SU-DHL-6 (cell line): ENCODE data around the gene PEX10.

ENCODE experiments used
- H2AFZ ChIP-seq: fragments of 200-600 bp; sonication (generic); 2 replicates; pipeline ENCODE4 v1.6.1; 2014; ENCODE audit warnings: low read depth, mild to moderate bottlenecking, moderate library complexity, mixed read lengths, antibody characterized with exemption, low read length; ENCODE audit not compliant: severe bottlenecking
- H3F3A ChIP-seq: fragments of 200-600 bp; shearing (Covaris generic); 2 replicates; pipeline ENCODE4 v1.6.0; 2016; ENCODE audit warnings: antibody characterized with exemption, mild to moderate bottlenecking; ENCODE audit not compliant: insufficient read depth
- H3K27ac ChIP-seq: fragments of 200-600 bp; sonication (generic); 2 replicates; pipeline ENCODE4 v1.5.1; 2016; ENCODE audit warnings: low read depth, mild to moderate bottlenecking, low read length, moderate library complexity, mixed read lengths
- H3K27me3 ChIP-seq: fragments of 200-600 bp; sonication (generic), shearing (Covaris generic); 2 replicates; pipeline ENCODE4 v1.6.0; 2014; ENCODE audit warnings: mild to moderate bottlenecking, low read length
- H3K36me3 ChIP-seq: fragments of 200-600 bp; sonication (generic); 2 replicates; pipeline ENCODE4 v1.6.1; 2014; ENCODE audit warnings: mild to moderate bottlenecking, low read length, mixed read lengths
- H3K4me2 ChIP-seq: fragments of 300-600, 200-600 bp; shearing (Covaris generic), sonication (generic); 2 replicates; pipeline ENCODE4 v1.6.0; 2014; ENCODE audit warnings: low read length, low read depth, mild to moderate bottlenecking; ENCODE audit not compliant: poor library complexity, severe bottlenecking
- H3K4me3 ChIP-seq: fragments of 200-600 bp; sonication (generic); 2 replicates; pipeline ENCODE4 v1.5.1; 2014; ENCODE audit warnings: antibody characterized with exemption, low read length, mild to moderate bottlenecking, mixed read lengths; ENCODE audit not compliant: insufficient read depth, poor library complexity, severe bottlenecking
- H3K79me2 ChIP-seq: fragments of 200-600 bp; sonication (generic); 2 replicates; pipeline ENCODE4 v1.6.1; 2014; ENCODE audit warnings: mild to moderate bottlenecking, low read length, moderate library complexity; ENCODE audit not compliant: insufficient read depth
- H3K9ac ChIP-seq: fragments of 200-600 bp; sonication (generic); 2 replicates; pipeline ENCODE4 v1.7.0; 2014; ENCODE audit warnings: mild to moderate bottlenecking, low read length
- H3K9me2 ChIP-seq: fragments of 200-600 bp; sonication (generic); replicated peaks from 2 replicates; pipeline ENCODE4 v1.6.1; 2014; ENCODE audit warnings: low read length; ENCODE audit not compliant: insufficient read depth
- H3K9me3 ChIP-seq: fragments of 200-600 bp; sonication (generic); 2 replicates; pipeline ENCODE4 v1.6.1; 2014; ENCODE audit warnings: low read length, mixed read lengths; ENCODE audit not compliant: insufficient read depth
- H4K20me1 ChIP-seq: fragments of 200-600 bp; sonication (generic); 2 replicates; pipeline ENCODE4 v1.6.1; 2014; ENCODE audit warnings: low read depth, mild to moderate bottlenecking, antibody characterized with exemption, low read length, moderate library complexity, mixed read lengths
- CTCF ChIP-seq: fragments of 200-600 bp; sonication (generic); IDR thresholded peaks from one replicate; pipeline ENCODE4 v1.5.1; 2017; ENCODE audit warnings: antibody characterized with exemption, mild to moderate bottlenecking, low read length, moderate library complexity; ENCODE audit not compliant: insufficient read depth, poor library complexity, severe bottlenecking
- EZH2phosphoT487 ChIP-seq: fragments of 200-600 bp; sonication (generic), shearing (Covaris generic); conservative IDR thresholded peaks from 2 replicates; pipeline ENCODE4 v1.6.1; 2018; ENCODE audit warnings: mild to moderate bottlenecking, antibody characterized with exemption, low read length, moderate library complexity, mixed read lengths

PEX10 gene

DNA sequence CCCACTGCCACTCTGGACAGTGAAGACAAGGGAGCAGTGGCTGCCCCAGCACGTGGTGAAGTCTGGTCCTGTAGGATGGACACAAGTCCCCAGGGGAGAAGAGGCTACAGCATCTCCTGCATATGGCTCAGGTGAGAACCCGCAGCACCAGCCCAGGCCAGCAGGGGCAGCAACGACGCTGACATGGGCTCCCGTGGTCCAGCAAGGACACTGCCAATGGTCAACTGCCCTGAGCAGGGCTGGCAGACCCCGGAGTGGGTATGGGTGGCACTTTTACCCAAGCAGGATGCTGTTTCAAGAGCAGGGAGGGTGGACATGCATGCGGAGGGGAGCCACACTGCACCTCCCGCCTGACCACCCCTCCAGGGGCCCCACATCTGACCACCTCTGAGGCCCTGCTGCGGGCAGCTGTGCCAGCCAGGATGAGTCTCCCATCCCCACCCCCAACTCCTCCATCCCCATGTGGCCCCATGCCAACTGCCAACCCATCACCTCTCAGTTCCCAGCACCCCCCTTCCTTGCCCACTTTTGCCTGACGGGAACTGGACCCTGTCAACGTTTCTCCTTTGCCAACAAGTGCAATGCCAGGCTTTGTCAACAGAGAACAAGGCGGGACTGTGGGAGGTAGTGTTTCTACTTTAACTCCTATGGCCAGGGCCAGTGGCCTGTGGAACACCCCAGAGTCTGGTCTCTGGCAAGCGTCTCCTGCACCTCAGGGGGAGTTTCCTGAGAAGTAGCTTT lies 29.6 kb downstream of the PEX10 start:
- Histone ChIP-seq H3K27ac (no peak overlapping the region), H3F3A (no peaks in the 10 kb centered on the region; the same call in 1 of the 2 replicates), H3K4me2 (no peak overlapping the region), H3K9me2 (no peaks in the 10 kb centered on the region), H3K36me3 (no peaks in the 10 kb centered on the region), H3K9me3 (no peaks in the 10 kb centered on the region), H3K9ac (no peak overlapping the region), H4K20me1 (no peaks in the 10 kb centered on the region), H3K79me2 (no peaks in the 10 kb centered on the region), H3K27me3 (no peaks in the 10 kb centered on the region), H3K4me3 (no peak overlapping the region), H2AFZ (no peak overlapping the region)
- no peak for TF ChIP-seq CTCF
- TF ChIP-seq EZH2phosphoT487: no peak

GRCh38 chr1:2381741-2382620 lies 30.4 kb downstream of the PEX10 start:
- H3K27me3 ChIP-seq: no peaks in the 10 kb centered on the region
- no peaks in the 10 kb centered on the region for H4K20me1 ChIP-seq
- H3K36me3 ChIP-seq: no peaks in the 10 kb centered on the region
- no peaks in the 10 kb centered on the region for H3F3A ChIP-seq
- peak; percentile 91 for TF ChIP-seq CTCF
- TF ChIP-seq EZH2phosphoT487: no peak
- H3K9ac ChIP-seq: no peak overlapping the region
- no peak overlapping the region for H2AFZ ChIP-seq
- H3K9me2 ChIP-seq: no peaks in the 10 kb centered on the region
- no peaks in the 10 kb centered on the region for H3K9me3 ChIP-seq
- no peak overlapping the region for H3K4me2 ChIP-seq
- H3K79me2 ChIP-seq: no peaks in the 10 kb centered on the region
- no peak overlapping the region for H3K27ac ChIP-seq
- H3K4me3 ChIP-seq: no peak overlapping the region

- no peak overlapping the region for H3K4me3 ChIP-seq
- no peak overlapping the region for H3K27ac ChIP-seq
- H3K36me3 ChIP-seq: no peaks in the 10 kb centered on the region
- no peaks in the 10 kb centered on the region for H3K27me3 ChIP-seq
- no peaks in the 10 kb centered on the region for H3F3A ChIP-seq
- H3K9ac ChIP-seq: no peak overlapping the region
- no peak overlapping the region for H2AFZ ChIP-seq
- no peaks in the 10 kb centered on the region for H3K9me2 ChIP-seq
- H3K9me3 ChIP-seq: no peaks in the 10 kb centered on the region
- H3K4me2 ChIP-seq: no peak overlapping the region
- H3K79me2 ChIP-seq: no peaks in the 10 kb centered on the region
- H4K20me1 ChIP-seq: no peaks in the 10 kb centered on the region
- no peak for TF ChIP-seq EZH2phosphoT487
- no peak for TF ChIP-seq CTCF
Observed at GRCh38 chr1:2380816-2381591, 31.4 kb downstream of the PEX10 start.
